Endothelial cell of umbilical vein (primary cell): Measurements from ENCODE around the gene SERPINA12. TPM values are rescaled to one million over a fixed set of nuclear protein-coding genes. Genes with fewer than 3 reads are reported as not detected.

Source experiments
- BruUV-seq: library from RNA; stranded (reverse); fragments of 400-500 nt; replicated peaks from 2 replicates; lab custom pipeline; 2021; lab: Mats Ljungman, UMichigan
- CTCF ChIA-PET: fragments of 300-600, 350-600 bp; sonication (Branson Sonifier 250); formaldehyde crosslinking; loops from one replicate; lab custom pipeline; 2021; ENCODE audit warnings: antibody characterized with exemption, inconsistent platforms; lab: Charles Lee
- POLR2A ChIA-PET: fragments of 300-600, 350-600 bp; sonication (Branson Sonifier 250); formaldehyde crosslinking; loops from one replicate; lab custom pipeline; 2021; ENCODE audit warnings: antibody characterized with exemption, inconsistent platforms; lab: Charles Lee
- DNase-seq: peaks from one replicate; pipeline ENCODE4 v3.0.0-alpha.2; 2011; ENCODE audit warnings: low read depth, low spot score
- FAIRE-seq: peaks from 2 replicates; lab custom pipeline; 2011; peaks lifted over from hg19 to GRCh38; lab: Jason Lieb, UNC
- H2AFZ ChIP-seq: 2 replicates; pipeline ENCODE4 v1.6.0; 2012; ENCODE audit warnings: low read depth, low read length, control low read depth, inconsistent platforms
- H3K27ac ChIP-seq: 2 replicates; pipeline ENCODE4 v1.5.1; 2011; ENCODE audit warnings: low read depth, mild to moderate bottlenecking, control low read depth, low read length, moderate library complexity; ENCODE audit not compliant: insufficient read depth
- H3K27me3 ChIP-seq, 2 experiments: 2 replicates each; pipeline versions ENCODE4 v1.6.0 to v1.6.1; 2011; ENCODE audit warnings: low read length in 2 of 2, mixed read lengths in 1 of 2; ENCODE audit not compliant: control insufficient read depth in 2 of 2, insufficient read depth in 2 of 2
- H3K36me3 ChIP-seq, 2 experiments: 2 replicates in 1 of 2; 3 replicates in 1 of 2; pipeline ENCODE4 v1.5.1; 2011; ENCODE audit warnings: low read length in 2 of 2, mild to moderate bottlenecking in 1 of 2, moderate library complexity in 1 of 2; ENCODE audit not compliant: control insufficient read depth in 2 of 2, insufficient read depth in 2 of 2; ENCODE audit errors: extremely low read depth in 1 of 2
- H3K4me1 ChIP-seq: 3 replicates; pipeline ENCODE4 v1.5.1; 2011; ENCODE audit warnings: mild to moderate bottlenecking, low read length; ENCODE audit not compliant: control insufficient read depth, insufficient read depth; ENCODE audit errors: extremely low read depth
- H3K4me2 ChIP-seq: 2 replicates; pipeline ENCODE4 v1.6.1; 2011; ENCODE audit warnings: low read length, control low read depth, mixed read lengths; ENCODE audit not compliant: insufficient read depth
- H3K4me3 ChIP-seq, 3 experiments: fragments of 200-600 bp in 1 of 3; sonication (generic), shearing (Covaris generic) in 1 of 3; replicated peaks in 1 of 3; 2 replicates each; pipeline ENCODE4 v1.5.1; 2011 to 2016; ENCODE audit warnings: control low read depth in 3 of 3, low read length in 3 of 3, mild to moderate bottlenecking in 2 of 3, inconsistent platforms in 1 of 3, low read depth in 1 of 3, moderate library complexity in 1 of 3; ENCODE audit not compliant: insufficient read depth in 1 of 3
- H3K79me2 ChIP-seq: 2 replicates; pipeline ENCODE4 v1.6.0; 2012; ENCODE audit warnings: low read length, inconsistent platforms; ENCODE audit not compliant: control insufficient read depth, insufficient read depth
- H3K9ac ChIP-seq: replicated peaks from 2 replicates; pipeline ENCODE3; 2011; ENCODE audit warnings: low read length, control low read depth; ENCODE audit not compliant: insufficient read depth; ENCODE audit errors: extremely low read depth
- H3K9me1 ChIP-seq: replicated peaks from 3 replicates; pipeline ENCODE4 v1.6.0; 2011; ENCODE audit warnings: mild to moderate bottlenecking, low read length; ENCODE audit not compliant: control insufficient read depth, insufficient read depth; ENCODE audit errors: extremely low read depth
- H3K9me3 ChIP-seq: replicated peaks from 2 replicates; pipeline ENCODE4 v1.5.1; 2012; ENCODE audit warnings: low read length, inconsistent platforms; ENCODE audit not compliant: control insufficient read depth, insufficient read depth
- H4K20me1 ChIP-seq: replicated peaks from 2 replicates; pipeline ENCODE3; 2011; ENCODE audit warnings: mild to moderate bottlenecking, low read length; ENCODE audit not compliant: control insufficient read depth, insufficient read depth; ENCODE audit errors: extremely low read depth
- EZH2 ChIP-seq: IDR thresholded peaks from 2 replicates; pipeline ENCODE4 v1.6.1; 2012; ENCODE audit warnings: borderline replicate concordance, low read depth, mild to moderate bottlenecking, moderate library complexity, low read length, inconsistent platforms; ENCODE audit not compliant: severe bottlenecking
- FOS ChIP-seq: IDR thresholded peaks from 2 replicates; pipeline ENCODE4 v1.6.1; 2011; ENCODE audit warnings: mild to moderate bottlenecking, low read length, moderate library complexity, borderline replicate concordance; ENCODE audit not compliant: insufficient read depth
- GATA2 ChIP-seq: IDR thresholded peaks from 2 replicates; pipeline ENCODE4 v1.7.0; 2011; ENCODE audit warnings: low read depth, mild to moderate bottlenecking, moderate library complexity, mixed read lengths, low read length; ENCODE audit not compliant: insufficient read length, insufficient read depth
- JUN ChIP-seq: IDR thresholded peaks from 2 replicates; pipeline ENCODE4 v1.6.1; 2011; ENCODE audit warnings: borderline replicate concordance, low read depth; ENCODE audit not compliant: insufficient read length, insufficient read depth
- POLR2A ChIP-seq: IDR thresholded peaks from 2 replicates; pipeline ENCODE4 v1.6.1; 2012; ENCODE audit warnings: low read depth, mild to moderate bottlenecking, control low read depth, low read length
- dilution Hi-C: fragments of 300-500 bp; cut with MboI; formaldehyde crosslinking; loops from one replicate; pipeline ENCODE4 v1.15.0; 2019; ENCODE audit warnings: low sequenced_read_pairs; ENCODE audit not compliant: extremely low pct_ligation_motif_present
- intact Hi-C: fragments of 100-400 bp; cut with micrococcal nuclease; formaldehyde crosslinking; loops from one replicate; pipeline ENCODE4 v1.10.0; 2022
- polyA plus RNA-seq, 4 experiments: library from polyadenylated mRNA; depleted of rRNA in 3 of 4; stranded (reverse) in 3 of 4; unstranded in 1 of 4; fragments of >200 nt; gene quantifications; 2 replicates each; pipeline versions ENCODE4 v1.2.1 to v1.2.3, GENCODE V29; 2011 to 2012; ENCODE audit warnings: missing spikeins in 1 of 4
- total RNA-seq: library from RNA; stranded (reverse); gene quantifications from 2 replicates; pipeline ENCODE4 v1.2.3, GENCODE V29; 2021
- TF ChIP-seq, protein P1 (sequence below), 2 donors: IDR thresholded peaks; 1 replicate in 1 of 2; 2 replicates in 1 of 2; pipeline ENCODE4 v1.5.1; 2011; ENCODE audit warnings: low read length in 2 of 2, mild to moderate bottlenecking in 2 of 2, moderate library complexity in 2 of 2, control low read depth in 1 of 2, inconsistent platforms in 1 of 2, low read depth in 1 of 2; ENCODE audit not compliant: insufficient read depth in 1 of 2; ENCODE audit errors: extremely low read depth in 1 of 2

Gene SERPINA12
- total and polyA plus RNA-seq, 2 donors (not counting 3 experiments of a cell fraction or from before 2014, with no cell fraction given) = not detected

DNA sequence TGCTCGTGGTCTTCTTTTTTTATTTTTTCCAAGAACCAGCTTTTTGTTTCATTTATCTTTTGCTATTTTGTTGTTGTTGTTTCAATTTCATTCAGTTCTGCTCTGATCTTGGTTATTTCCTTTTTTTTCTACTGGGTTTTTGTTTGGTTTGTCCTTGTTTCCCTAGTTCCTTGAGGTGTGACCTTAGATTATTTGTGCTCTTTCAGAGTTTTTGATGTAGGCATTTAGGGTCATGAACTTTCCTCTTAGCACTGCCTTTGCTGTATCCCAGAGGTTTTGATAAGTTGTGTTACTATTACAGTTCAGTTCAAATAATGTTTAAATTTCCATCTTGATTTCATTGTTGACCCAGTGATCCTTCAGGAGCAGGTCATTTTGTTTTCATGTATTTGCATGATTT, 53.3 kb downstream of the SERPINA12 start:
- FAIRE-seq = no peak
- no peak for TF ChIP-seq FOS
- TF ChIP-seq, protein P1, sequence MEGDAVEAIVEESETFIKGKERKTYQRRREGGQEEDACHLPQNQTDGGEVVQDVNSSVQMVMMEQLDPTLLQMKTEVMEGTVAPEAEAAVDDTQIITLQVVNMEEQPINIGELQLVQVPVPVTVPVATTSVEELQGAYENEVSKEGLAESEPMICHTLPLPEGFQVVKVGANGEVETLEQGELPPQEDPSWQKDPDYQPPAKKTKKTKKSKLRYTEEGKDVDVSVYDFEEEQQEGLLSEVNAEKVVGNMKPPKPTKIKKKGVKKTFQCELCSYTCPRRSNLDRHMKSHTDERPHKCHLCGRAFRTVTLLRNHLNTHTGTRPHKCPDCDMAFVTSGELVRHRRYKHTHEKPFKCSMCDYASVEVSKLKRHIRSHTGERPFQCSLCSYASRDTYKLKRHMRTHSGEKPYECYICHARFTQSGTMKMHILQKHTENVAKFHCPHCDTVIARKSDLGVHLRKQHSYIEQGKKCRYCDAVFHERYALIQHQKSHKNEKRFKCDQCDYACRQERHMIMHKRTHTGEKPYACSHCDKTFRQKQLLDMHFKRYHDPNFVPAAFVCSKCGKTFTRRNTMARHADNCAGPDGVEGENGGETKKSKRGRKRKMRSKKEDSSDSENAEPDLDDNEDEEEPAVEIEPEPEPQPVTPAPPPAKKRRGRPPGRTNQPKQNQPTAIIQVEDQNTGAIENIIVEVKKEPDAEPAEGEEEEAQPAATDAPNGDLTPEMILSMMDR (IDR thresholded peaks at IDR 0.05; ENCODE audit: extremely low read depth in 1 of 2, insufficient read depth in 1 of 2, low read depth in 1 of 2, low read length in 2 of 2) = no peak
- TF ChIP-seq EZH2 = no peak
- no peak for TF ChIP-seq POLR2A
- no peak for TF ChIP-seq JUN
- TF ChIP-seq GATA2 = no peak
- no peaks in the 10 kb centered on the region for H3K27me3 ChIP-seq
- no peaks in the 10 kb centered on the region for H3K9me1 ChIP-seq
- BruUV-seq = no TSS peak
- ChIA-PET POLR2A (no interaction called here), CTCF (interaction anchor here (1.0 kb wide), 1 partner anchor 11 kb away, joined by 3 read pairs; no protein-coding TSS in a partner anchor)
- intact Hi-C loops (no loop called here), dilution Hi-C loops (no loop called here)
- H3K27ac ChIP-seq = no peak overlapping the region
- no peaks in the 10 kb centered on the region for H3K79me2 ChIP-seq
- no peak overlapping the region for H3K9ac ChIP-seq
- H2AFZ ChIP-seq = no peak overlapping the region
- no peaks in the 10 kb centered on the region for H3K9me3 ChIP-seq
- H3K36me3 ChIP-seq = no peaks in the 10 kb centered on the region
- H3K4me2 ChIP-seq = no peak overlapping the region
- no peak for DNase-seq
- no peaks in the 10 kb centered on the region for H3K4me1 ChIP-seq
- no peak overlapping the region for H3K4me3 ChIP-seq
- H4K20me1 ChIP-seq = no peaks in the 10 kb centered on the region

DNA sequence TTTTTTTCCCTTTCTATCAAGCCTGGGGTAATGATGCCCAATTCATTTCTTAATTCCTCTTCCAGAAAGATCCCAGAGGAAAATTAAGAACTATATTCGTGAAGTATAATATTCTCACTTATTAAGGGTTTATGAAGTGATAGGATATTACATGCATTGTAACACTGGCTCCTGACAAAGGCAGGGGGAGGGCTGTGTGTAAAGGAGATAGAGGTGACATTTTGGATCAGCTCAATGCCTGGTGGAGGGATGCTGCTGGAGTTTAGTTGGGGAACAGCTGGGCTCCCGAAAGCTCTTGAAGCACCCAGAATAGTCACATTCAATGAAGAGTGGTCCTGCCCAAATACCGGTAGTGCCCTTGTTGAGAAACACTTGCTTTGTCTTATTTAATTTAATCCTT, 57.4 kb downstream of the SERPINA12 start:
- Histone ChIP-seq H3K4me3 (no peak overlapping the region), H3K27ac (no peak overlapping the region), H3K4me2 (no peak overlapping the region), H3K9ac (no peak overlapping the region), H3K9me1 (no peaks in the 10 kb centered on the region), H3K79me2 (no peaks in the 10 kb centered on the region), H3K9me3 (no peaks in the 10 kb centered on the region), H3K36me3 (no peaks in the 10 kb centered on the region), H3K27me3 (no peaks in the 10 kb centered on the region), H4K20me1 (no peaks in the 10 kb centered on the region), H3K4me1 (no peaks in the 10 kb centered on the region), H2AFZ (no peak overlapping the region)
- ChIA-PET POLR2A (no interaction called here), CTCF (no interaction called here)
- FAIRE-seq (no peak), DNase-seq (no peak)
- no TSS peak for BruUV-seq
- dilution Hi-C loops (no loop called here), intact Hi-C loops (no loop called here)
- TF ChIP-seq JUN = no peak
